Measurements from ENCODE around the gene ASCL2. TPM values are rescaled to one million over a fixed set of nuclear protein-coding genes. Genes with fewer than 3 reads are reported as not detected.
A peak's percentile ranks its signal among the peaks of the same experiment; 100 is the strongest.

Gene ASCL2
- total and polyA plus RNA-seq, 2 of the 4 experiments (the other 2 are of a cell fraction) = not detected

GRCh38 chr11:2298795-2299761 is 28.7 kb upstream of the ASCL2 start:
- no peak overlapping the region for H4K5ac ChIP-seq (ENCODE audit: low read depth, low read length)
- no peaks in the 10 kb centered on the region for H3K4me1 ChIP-seq (ENCODE audit: control insufficient read depth, insufficient read depth, low read length)
- intact Hi-C loops (cut with micrococcal nuclease) (no loop called here), in situ Hi-C loops (cut with MboI; ENCODE audit: low sequenced_read_pairs) (no loop called here), dilution Hi-C loops (cut with HindIII; ENCODE audit: low sequenced_read_pairs, unreplicated experiment) (no loop called here)
- no peak overlapping the region for H3K23ac ChIP-seq (ENCODE audit: low read depth, low read length)
- no peaks in the 10 kb centered on the region for H3K9me3 ChIP-seq (ENCODE audit: control insufficient read depth, insufficient read depth, low read length)
- H3K79me1 ChIP-seq (ENCODE audit: low read depth in 1 of 2, low read length in 2 of 2) = no peaks in the 10 kb centered on the region
- no peak overlapping the region for H3K4me2 ChIP-seq (ENCODE audit: low read depth, low read length)
- H2BK120ac ChIP-seq (ENCODE audit: low read depth, low read length) = no peak overlapping the region
- no peaks in the 10 kb centered on the region for H4K20me1 ChIP-seq (ENCODE audit: insufficient read depth, low read length)
- no peak overlapping the region for H2BK15ac ChIP-seq (ENCODE audit: low read depth, low read length)
- H3K9ac ChIP-seq (ENCODE audit: low read depth, low read length) = no peak overlapping the region
- TF ChIP-seq CEBPB (IDR thresholded peaks at IDR 0.05; ENCODE audit: low read depth, low read length) (no peak), CTCF (conservative IDR thresholded peaks at IDR 0.05; ENCODE audit: low read depth, low read length) (0 out of 2 replicates have a peak, but pooled peaks have one; percentile 14)
- H2AK5ac ChIP-seq (ENCODE audit: low read depth, low read length) = no peak overlapping the region
- no peak overlapping the region for H3K56ac ChIP-seq (ENCODE audit: extremely low read depth, insufficient read depth, low read length)
- no peak overlapping the region for H2BK5ac ChIP-seq (ENCODE audit: low read depth, low read length, poor library complexity, severe bottlenecking)
- ChIA-PET POLR2A (ENCODE audit: unreplicated experiment) (no interaction called here), CTCF (interaction anchor here (1.0 kb wide), 1 partner anchor 121 kb away, joined by 3 read pairs; no protein-coding TSS in a partner anchor)
- no peaks in the 10 kb centered on the region for H3K36me3 ChIP-seq (ENCODE audit: control insufficient read depth, insufficient read depth, low read length)
- no peak overlapping the region for H2AFZ ChIP-seq (replicated peaks; ENCODE audit: low read length, poor library complexity)
- H3K9me1 ChIP-seq (ENCODE audit: insufficient read depth, low read length) = no peaks in the 10 kb centered on the region
- no peak overlapping the region for H4K8ac ChIP-seq (ENCODE audit: low read depth in 2 of 2, low read length in 2 of 2)
- no peak overlapping the region for H2BK20ac ChIP-seq (ENCODE audit: low read depth, low read length)
- no peak for ATAC-seq (ENCODE audit: low read depth)
- H3K4me3 ChIP-seq (ENCODE audit: insufficient read depth, low read depth, low read length) = no peak overlapping the region
- no peak overlapping the region for H4K91ac ChIP-seq (ENCODE audit: insufficient read depth, low read depth, low read length)
- no peak overlapping the region for H3K14ac ChIP-seq (replicated peaks; ENCODE audit: low read depth, low read length)
- DNase-seq = no peak
- no peak overlapping the region for H2AK9ac ChIP-seq (replicated peaks; ENCODE audit: low read depth, low read length, poor library complexity)
- H3K27ac ChIP-seq (ENCODE audit: insufficient read depth, low read length) = no peak overlapping the region
- no peak overlapping the region for H3K18ac ChIP-seq (ENCODE audit: low read depth, low read length)
- WGBS, 2 experiments (ENCODE audit: extremely low coverage in 2 of 2, insufficient read length in 1 of 2) = 52% methylated on average over 5 of the region's 18 CpGs; no CpG with 5 or more reads in 1 of the 2 experiments
- no peak overlapping the region for H3K4ac ChIP-seq (ENCODE audit: low read depth, low read length)
- peaks cover 24% of the 10 kb centered on the region for H3K27me3 ChIP-seq (ENCODE audit: control insufficient read depth, insufficient read depth, low read length)
- BruUV-seq (replicated peaks) = no TSS peak

All from IMR-90 (cell line).